ACC112 (cell line): ENCODE data around the gene GPN1.

Source experiments
- H2AFZ ChIP-seq: fragments of 200-600 bp; sonication (generic); one replicate; pipeline ENCODE4 v1.6.0; 2017; ENCODE audit warnings: antibody characterized with exemption, low read length; ENCODE audit not compliant: unreplicated experiment
- H3K27ac ChIP-seq: fragments of 200-600 bp; sonication (generic); 2 replicates; pipeline ENCODE4 v1.5.1; 2014; ENCODE audit warnings: low read depth, mild to moderate bottlenecking, antibody characterized with exemption, low read length, moderate library complexity
- H3K27me3 ChIP-seq: fragments of 200-600 bp; sonication (generic); 2 replicates; pipeline ENCODE4 v1.6.1; 2014; ENCODE audit warnings: mild to moderate bottlenecking, antibody characterized with exemption, low read length, moderate library complexity, mixed read lengths; ENCODE audit not compliant: insufficient read depth
- H3K36me3 ChIP-seq: fragments of 200-600 bp; sonication (generic); 2 replicates; pipeline ENCODE4 v1.6.1; 2016; ENCODE audit warnings: mild to moderate bottlenecking, antibody characterized with exemption, low read length, moderate library complexity, mixed read lengths; ENCODE audit not compliant: insufficient read depth
- H3K4me1 ChIP-seq: fragments of 200-600 bp; sonication (generic); one replicate; pipeline ENCODE4 v1.6.1; 2016; ENCODE audit warnings: low read length, mixed read lengths; ENCODE audit not compliant: insufficient read depth, unreplicated experiment, control insufficient read depth
- H3K4me3 ChIP-seq: fragments of 200-600 bp; sonication (generic); 2 replicates; pipeline ENCODE4 v1.5.1; 2014; ENCODE audit warnings: mild to moderate bottlenecking, low read depth, low read length
- H3K79me2 ChIP-seq: fragments of 200-600 bp; sonication (generic); one replicate; pipeline ENCODE4 v1.6.0; 2016; ENCODE audit warnings: low read length; ENCODE audit not compliant: control insufficient read depth, unreplicated experiment, insufficient read depth

Gene GPN1

DNA sequence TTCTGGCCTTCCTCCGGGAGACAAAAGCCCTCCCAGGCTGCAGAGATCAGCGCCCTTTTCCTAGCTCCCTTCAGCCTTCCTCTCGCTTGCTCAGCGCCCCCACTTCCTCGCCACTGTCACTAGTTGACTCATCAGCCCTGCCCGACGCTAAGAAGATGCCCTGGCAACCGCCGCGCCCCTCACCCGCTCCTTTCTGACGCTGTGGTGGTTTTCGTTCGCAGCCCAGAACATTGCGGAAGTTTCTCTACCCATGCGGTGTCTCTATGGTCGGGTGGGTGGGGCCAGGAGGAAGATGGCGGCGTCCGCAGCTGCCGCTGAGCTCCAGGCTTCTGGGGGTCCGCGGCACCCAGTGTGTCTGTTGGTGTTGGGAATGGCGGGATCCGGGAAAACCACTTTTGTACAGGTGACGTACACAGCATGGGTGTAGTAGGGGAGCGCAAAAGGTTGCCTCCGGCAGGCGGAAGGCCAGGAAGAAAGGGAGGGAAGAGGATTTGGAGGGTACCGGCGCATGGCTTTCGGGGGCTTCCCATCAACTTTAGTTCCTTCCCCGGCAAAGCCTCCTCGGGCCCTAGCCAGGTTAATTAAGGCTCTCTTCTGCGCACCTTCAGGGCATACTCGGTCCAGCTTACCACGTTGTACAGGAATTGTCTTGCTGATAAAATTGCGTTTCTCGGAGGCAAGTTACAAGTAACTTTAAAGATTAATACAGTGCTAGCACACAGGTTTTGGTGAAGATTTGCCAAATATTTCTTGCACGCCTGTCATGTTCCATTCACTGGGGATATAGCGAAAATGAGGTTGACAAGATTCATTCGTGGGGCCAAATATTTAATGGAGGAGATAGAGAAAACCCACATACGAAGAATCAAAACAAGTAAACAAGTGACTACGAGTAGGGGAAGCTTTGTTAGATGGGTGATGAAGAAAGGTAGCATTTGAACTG, at the start of gene GPN1, which contains the start of gene CCDC121:
TSS of gene GPN1 (plus strand) at position 284 of the 943 bp plus-strand sequence. CDS start at position 293, 9 bp downstream.
TSS of gene CCDC121 (minus strand) at position 246 of the 943 bp plus-strand sequence. CDS start 1,213 bp downstream, outside the sequence.
- peak within 1 kb of the TSS; percentile 84 for H3K27ac ChIP-seq
- H3K79me2 ChIP-seq = peaks cover 12% of the 10 kb centered on the region
- H3K4me1 ChIP-seq = peaks cover 15% of the 10 kb centered on the region
- H3K4me3 ChIP-seq = peak within 1 kb of the TSS; percentile 90
- H3K27me3 ChIP-seq = no peaks in the 10 kb centered on the region
- 0 out of 2 replicates have a peak, but pooled peaks cover 12% of the 10 kb centered on the region for H3K36me3 ChIP-seq
- peak within 1 kb of the TSS; percentile 82 for H2AFZ ChIP-seq

DNA sequence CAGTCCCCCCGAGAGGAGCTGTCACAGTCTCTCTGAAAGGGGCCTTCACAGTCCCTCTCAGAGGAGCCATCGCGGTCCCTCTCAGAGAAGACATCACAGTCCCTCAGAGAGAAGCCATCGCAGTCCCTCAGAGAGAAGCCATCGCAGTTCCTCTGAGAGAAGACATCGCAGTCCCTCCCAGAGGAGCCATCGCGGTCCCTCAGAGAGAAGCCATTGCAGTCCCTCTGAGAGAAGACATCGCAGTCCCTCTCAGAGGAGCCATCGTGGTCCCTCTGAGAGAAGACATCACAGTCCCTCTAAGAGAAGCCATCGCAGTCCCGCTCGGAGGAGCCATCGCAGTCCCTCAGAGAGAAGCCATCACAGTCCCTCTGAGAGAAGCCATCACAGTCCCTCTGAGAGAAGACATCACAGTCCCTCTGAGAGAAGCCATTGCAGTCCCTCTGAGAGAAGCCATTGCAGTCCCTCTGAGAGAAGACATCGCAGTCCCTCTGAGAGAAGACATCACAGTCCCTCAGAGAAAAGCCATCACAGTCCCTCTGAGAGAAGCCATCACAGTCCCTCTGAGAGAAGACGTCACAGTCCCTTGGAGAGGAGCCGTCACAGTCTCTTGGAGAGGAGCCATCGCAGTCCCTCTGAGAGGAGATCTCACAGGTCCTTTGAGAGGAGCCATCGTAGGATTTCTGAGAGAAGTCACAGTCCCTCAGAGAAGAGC, 47.3 kb upstream of the GPN1 start:
- H3K27me3 ChIP-seq = no peaks in the 10 kb centered on the region
- H3K36me3 ChIP-seq = 0 out of 2 replicates have a peak, but pooled peaks cover 6% of the 10 kb centered on the region
- H3K27ac ChIP-seq = no peak overlapping the region
- no peak overlapping the region for H3K4me3 ChIP-seq
- H3K79me2 ChIP-seq = peaks cover 35% of the 10 kb centered on the region
- H2AFZ ChIP-seq = no peak overlapping the region
- peaks cover 14% of the 10 kb centered on the region for H3K4me1 ChIP-seq

DNA sequence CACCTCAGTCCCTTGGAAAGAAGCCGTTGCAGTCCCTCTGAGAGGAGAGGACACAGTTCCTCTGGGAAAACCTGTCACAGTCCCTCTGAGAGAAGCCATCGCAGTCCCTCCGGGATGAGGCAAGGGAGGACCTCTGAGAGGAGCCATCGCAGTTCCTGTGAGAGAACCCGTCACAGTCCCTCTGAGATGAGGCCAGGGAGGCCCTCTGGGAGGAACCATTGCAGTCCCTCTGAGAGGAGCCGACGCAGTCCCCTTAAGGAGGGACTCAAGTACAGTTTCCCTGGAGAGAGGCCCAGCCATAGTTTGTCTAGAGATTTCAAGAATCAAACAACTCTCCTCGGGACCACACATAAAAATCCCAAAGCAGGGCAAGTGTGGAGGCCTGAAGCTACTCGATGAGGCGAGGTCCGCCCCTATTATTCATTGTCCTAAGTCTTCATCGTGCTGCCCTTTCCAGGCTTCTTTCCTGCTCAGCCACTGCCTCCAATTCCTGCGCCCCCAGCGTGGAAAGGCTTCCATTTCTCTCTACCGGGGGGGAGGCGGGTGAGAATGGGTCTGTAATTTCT, 46.6 kb upstream of the GPN1 start:
- Histone ChIP-seq H3K79me2 (peaks cover 41% of the 10 kb centered on the region), H3K27me3 (no peaks in the 10 kb centered on the region), H3K4me1 (peaks cover 14% of the 10 kb centered on the region), H2AFZ (peak overlapping the region; percentile 94), H3K4me3 (peak overlapping the region; percentile 95), H3K27ac (peak overlapping the region; percentile 12; the same call in 1 of the 2 replicates), H3K36me3 (0 out of 2 replicates have a peak, but pooled peaks cover 7% of the 10 kb centered on the region)

DNA sequence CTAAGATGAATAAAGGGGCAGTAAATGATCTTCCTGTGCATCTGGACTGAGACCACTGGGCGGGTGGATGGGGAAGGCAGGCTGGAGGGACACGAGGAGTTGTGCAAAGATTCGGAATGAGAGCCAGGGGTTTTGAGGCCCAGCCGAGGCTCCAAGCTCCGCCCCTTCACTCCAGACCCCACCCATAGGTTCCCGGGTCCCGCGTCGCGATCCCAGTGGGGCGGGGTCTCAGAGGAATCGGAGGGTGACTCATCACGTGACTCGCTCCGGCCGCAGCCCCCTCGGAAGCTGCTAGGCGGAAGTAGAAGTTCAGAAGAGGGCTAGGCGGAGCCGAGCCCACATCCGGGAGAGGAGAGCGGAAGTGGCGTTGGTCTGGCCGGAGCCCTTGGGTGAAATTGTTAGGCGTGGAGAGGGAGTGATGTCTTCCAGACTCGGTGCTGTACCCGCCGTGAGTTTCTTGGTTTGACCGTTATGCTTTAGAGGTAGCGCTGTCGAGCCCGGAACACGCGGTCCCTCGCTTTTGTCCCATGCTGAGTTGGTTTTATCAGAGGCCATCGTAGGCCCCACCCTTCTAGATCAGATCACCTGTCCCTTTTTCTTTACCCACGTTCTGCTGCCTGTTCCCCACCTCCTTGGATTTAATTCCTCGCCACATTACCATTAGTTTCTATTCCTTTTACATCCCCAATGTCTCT, 46.0 kb upstream of the GPN1 start, which contains the start of gene ZNF512:
TSS of gene ZNF512 (plus strand) at position 348 of the 695 bp plus-strand sequence. CDS start at position 419, 71 bp downstream.
- H3K4me1 ChIP-seq = peaks cover 14% of the 10 kb centered on the region
- H3K27ac ChIP-seq = peak within 1 kb of the TSS; percentile 63
- H3K27me3 ChIP-seq = no peaks in the 10 kb centered on the region
- peak within 1 kb of the TSS; percentile 94 for H2AFZ ChIP-seq
- H3K79me2 ChIP-seq = peaks cover 46% of the 10 kb centered on the region
- H3K4me3 ChIP-seq = peak within 1 kb of the TSS; percentile 95
- 0 out of 2 replicates have a peak, but pooled peaks cover 7% of the 10 kb centered on the region for H3K36me3 ChIP-seq

DNA sequence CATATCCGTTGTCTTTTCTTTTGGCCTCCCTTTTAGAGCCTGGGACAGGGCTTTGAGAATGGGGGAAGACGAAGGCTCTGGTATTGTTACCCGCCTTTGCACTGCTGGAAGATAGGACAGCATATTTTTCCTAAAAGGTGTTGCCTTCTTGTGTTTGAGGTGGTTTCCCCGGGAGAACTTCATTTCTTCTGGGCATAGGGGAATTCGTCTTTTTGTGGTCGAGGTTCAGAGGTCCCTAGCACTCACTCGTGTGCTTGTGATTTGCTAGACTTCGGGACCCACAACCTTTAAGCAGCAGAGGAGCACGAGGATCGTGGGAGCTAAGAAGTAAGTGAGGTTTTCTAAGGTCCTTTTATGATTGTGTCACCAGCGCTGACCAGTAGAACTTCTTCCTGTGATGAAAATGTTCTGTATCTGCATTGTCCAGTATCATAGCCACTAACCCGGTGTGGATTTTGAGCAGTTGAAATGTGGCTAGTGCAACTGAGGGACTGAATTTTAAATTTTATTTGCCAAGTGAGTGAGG, 45.4 kb upstream of the GPN1 start:
- peaks cover 52% of the 10 kb centered on the region for H3K79me2 ChIP-seq
- peak overlapping the region; percentile 95 for H3K4me3 ChIP-seq
- H2AFZ ChIP-seq = peak overlapping the region; percentile 94
- peak overlapping the region; percentile 63 for H3K27ac ChIP-seq
- no peaks in the 10 kb centered on the region for H3K27me3 ChIP-seq
- 0 out of 2 replicates have a peak, but pooled peaks cover 4% of the 10 kb centered on the region for H3K36me3 ChIP-seq
- peaks cover 14% of the 10 kb centered on the region for H3K4me1 ChIP-seq

DNA sequence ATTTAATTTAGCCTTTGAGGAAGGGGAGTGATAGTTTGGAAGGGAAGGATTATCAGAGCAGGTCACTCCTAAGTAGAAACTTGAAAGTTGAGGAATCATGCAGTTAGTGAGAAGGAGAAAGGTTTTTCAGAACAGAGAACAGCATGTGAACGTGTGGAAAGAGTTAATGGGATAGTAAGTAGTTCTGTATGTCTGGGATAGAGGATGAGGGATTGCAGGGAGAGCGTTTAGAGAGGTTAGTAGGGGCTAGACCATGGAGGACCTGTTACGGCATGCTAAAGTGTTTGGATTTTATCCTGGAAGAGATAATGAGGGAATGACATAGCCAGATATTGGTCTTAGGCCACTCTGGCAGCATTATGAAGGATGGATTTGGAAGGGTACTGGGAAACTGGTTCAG, 44.3 kb upstream of the GPN1 start:
- Histone ChIP-seq H3K4me1 (peaks cover 14% of the 10 kb centered on the region), H3K27ac (no peak overlapping the region), H2AFZ (no peak overlapping the region), H3K36me3 (peaks cover 14% of the 10 kb centered on the region; the same call in 1 of the 2 replicates), H3K27me3 (no peaks in the 10 kb centered on the region), H3K4me3 (peak overlapping the region; percentile 95), H3K79me2 (peaks cover 63% of the 10 kb centered on the region)

DNA sequence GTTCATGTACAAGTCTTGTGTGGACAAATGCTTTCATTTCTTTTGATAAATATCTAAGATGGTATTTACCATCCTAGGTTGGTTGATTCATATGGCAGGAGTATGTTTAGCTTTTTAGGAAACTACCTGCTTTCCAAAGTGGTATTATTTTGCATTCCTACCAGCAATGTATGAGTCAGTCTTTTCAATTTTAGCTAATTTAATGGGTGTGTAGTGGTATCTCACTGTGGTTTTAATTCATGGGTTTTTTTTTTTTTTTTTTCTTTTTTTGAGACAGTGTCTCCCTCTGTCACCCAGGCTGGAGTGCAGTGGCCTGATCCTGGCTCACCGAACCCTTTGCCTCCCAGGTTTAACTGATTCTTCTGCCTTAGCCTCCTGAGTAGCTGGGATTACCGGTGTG, 41.8 kb upstream of the GPN1 start:
- Histone ChIP-seq H2AFZ (no peak overlapping the region), H3K4me1 (peaks cover 14% of the 10 kb centered on the region), H3K4me3 (no peak overlapping the region), H3K27me3 (no peaks in the 10 kb centered on the region), H3K79me2 (peaks cover 86% of the 10 kb centered on the region), H3K36me3 (peaks cover 21% of the 10 kb centered on the region; the same call in 1 of the 2 replicates), H3K27ac (no peak overlapping the region)

DNA sequence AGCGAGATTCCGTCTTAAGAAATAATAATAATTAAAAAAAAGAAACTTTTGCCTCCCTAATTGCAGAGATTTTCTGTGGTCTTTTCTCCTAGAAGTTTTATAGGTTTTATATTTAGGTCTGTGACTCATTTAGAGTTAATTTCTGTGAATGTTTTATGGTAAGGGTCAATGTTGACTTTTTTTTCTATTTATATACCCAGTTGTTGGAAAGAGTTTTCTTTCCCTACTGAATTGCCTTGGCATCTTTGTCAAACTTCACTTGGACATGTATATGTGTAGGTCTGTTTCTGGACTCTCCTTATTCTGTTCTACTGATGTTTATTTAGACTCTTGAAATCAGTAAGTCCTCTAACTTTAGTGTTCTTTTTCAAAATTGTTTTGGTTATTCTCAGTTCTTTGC, 40.5 kb upstream of the GPN1 start:
- Histone ChIP-seq H3K27me3 (no peaks in the 10 kb centered on the region), H3K79me2 (peaks cover 94% of the 10 kb centered on the region), H3K4me1 (peaks cover 14% of the 10 kb centered on the region), H2AFZ (no peak overlapping the region), H3K36me3 (peaks cover 21% of the 10 kb centered on the region; the same call in 1 of the 2 replicates), H3K4me3 (no peak overlapping the region), H3K27ac (no peak overlapping the region)

DNA sequence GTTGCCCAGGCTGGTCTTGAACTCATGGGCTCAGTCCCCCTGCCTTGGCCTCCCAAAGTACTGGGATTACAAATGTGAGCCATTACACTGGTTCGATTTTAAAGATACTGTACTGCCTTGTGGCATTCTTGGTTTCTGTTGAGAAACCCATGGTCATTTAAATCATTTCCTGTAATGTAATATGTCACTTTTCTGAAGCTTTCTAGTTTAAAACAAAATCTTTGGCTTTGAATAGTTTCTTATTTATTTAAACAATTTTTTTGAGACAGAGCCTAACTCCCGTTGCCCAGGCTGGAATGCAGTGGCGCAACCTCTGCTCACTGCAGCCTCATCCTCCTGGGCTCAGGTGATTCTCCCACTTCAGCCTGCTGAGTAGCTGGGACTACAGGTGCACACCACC, 37.1 kb upstream of the GPN1 start:
- H2AFZ ChIP-seq = no peak overlapping the region
- no peak overlapping the region for H3K4me3 ChIP-seq
- peaks cover 4% of the 10 kb centered on the region for H3K4me1 ChIP-seq
- no peak overlapping the region for H3K27ac ChIP-seq
- peaks cover 80% of the 10 kb centered on the region for H3K79me2 ChIP-seq
- H3K27me3 ChIP-seq = no peaks in the 10 kb centered on the region
- H3K36me3 ChIP-seq = peaks cover 17% of the 10 kb centered on the region; the same call in 1 of the 2 replicates
